Measurements from ENCODE around the gene ENTPD3. TPM values are rescaled to one million over a fixed set of nuclear protein-coding genes. Genes with fewer than 3 reads are reported as not detected.

Gene ENTPD3
- total and polyA plus RNA-seq, 2 of the 13 experiments (the other 11 are each of a cell fraction or from before 2014, with no cell fraction given) = 0.07 TPM; not detected in 1

GRCh38 chr3:40476478-40477470 is 89.8 kb downstream of the ENTPD3 start, which contains the start of gene ZNF619:
Gene ZNF619, plus strand, starts transcription at chr3:40477122. Its CDS starts 858 bp downstream, at chr3:40477980.
- 9% methylated on average over 24 of the region's 48 CpGs for WGBS (ENCODE audit: low lambda C conversion rate)
- in situ Hi-C loops (cut with HindIII; ENCODE audit: extremely low pct_ligation_motif_present, low pct_unique_long_range_greater_than_20kb) = no loop called here
- Histone ChIP-seq H3K4me2 (ENCODE audit: low read depth, low read length) (peak within 1 kb of the TSS; percentile 97), H2AFZ (ENCODE audit: low read length) (peak within 1 kb of the TSS; percentile 93), H3K9ac (ENCODE audit: insufficient read depth, low read depth, low read length) (peak within 1 kb of the TSS; percentile 77), H4K20me1 (ENCODE audit: insufficient read depth, low read length) (no peaks in the 10 kb centered on the region), H3K4me3 (replicated peaks in 1 of 3; ENCODE audit: insufficient read depth in 1 of 3, low read depth in 2 of 3, low read length in 3 of 3) (peak within 1 kb of the TSS; percentile 95 to 96 (median 95)), H3K27me3 (ENCODE audit: control insufficient read depth in 1 of 2, insufficient read depth in 2 of 2, low read length in 2 of 2) (no peaks in the 10 kb centered on the region; a peak in 1 of 5 replicates), H3K9me3 (ENCODE audit: low read length) (no peaks in the 10 kb centered on the region), H3K79me2 (ENCODE audit: insufficient read depth, low read length) (no peaks in the 10 kb centered on the region), H3K36me3 (replicated peaks in 1 of 2; ENCODE audit: control insufficient read depth in 1 of 2, insufficient read depth in 2 of 2, low read length in 2 of 2) (peaks cover 0 to 8% of the 10 kb centered on the region in 2 experiments; a peak in 1 of 5 replicates), H3K27ac (ENCODE audit: extremely low read length, insufficient read depth, low read length) (peak within 1 kb of the TSS; percentile 51), H3K4me1 (ENCODE audit: insufficient read depth, low read length) (peaks cover 19% of the 10 kb centered on the region)
- ATAC-seq (peak; percentile 92), FAIRE-seq (peak; percentile 67), DNase-seq (ENCODE audit: low spot score) (peak; percentile 59)
- BruUV-seq (replicated peaks) = TSS peak; percentile 96
- CTCF ChIA-PET (ENCODE audit: low intra/inter-chr PET ratio, low total read pairs) = no interaction called here
- intact Hi-C loops (cut with micrococcal nuclease; ENCODE audit: unreplicated experiment) = loop anchor here (1.0 kb wide), 1 partner anchor 29 kb away; no protein-coding TSS in a partner anchor
- POLR2A ChIA-PET = interaction anchor here (0.8 to 3.4 kb wide), 11 partner anchors 11 to 49 kb away, joined by 3 to 54 read pairs (median 5); partner anchors contain the start of genes RPL14 and ZNF620
- TF ChIP-seq ZZZ3 (CRISPR knock-in tag; IDR thresholded peaks at IDR 0.05; ENCODE audit: borderline replicate concordance) (no peak), ZBTB3 (CRISPR knock-in tag; IDR thresholded peaks at IDR 0.05; ENCODE audit: borderline replicate concordance, low read depth) (no peak), PRDM4 (CRISPR knock-in tag; IDR thresholded peaks at IDR 0.05; ENCODE audit: borderline replicate concordance) (no peak), MED1 (CRISPR knock-in tag; IDR thresholded peaks at IDR 0.05) (peak; percentile 52), ZFP36L2 (CRISPR knock-in tag; IDR thresholded peaks at IDR 0.05) (no peak), ZNF850 (CRISPR knock-in tag; conservative IDR thresholded peaks at IDR 0.05) (no peak), ZNF333 (CRISPR knock-in tag; IDR thresholded peaks at IDR 0.05; ENCODE audit: borderline replicate concordance) (no peak), KDM6A (CRISPR knock-in tag; IDR thresholded peaks at IDR 0.05; ENCODE audit: low read depth) (no peak), NBN (conservative IDR thresholded peaks at IDR 0.05) (no peak)
- TF ChIP-seq, protein P1, sequence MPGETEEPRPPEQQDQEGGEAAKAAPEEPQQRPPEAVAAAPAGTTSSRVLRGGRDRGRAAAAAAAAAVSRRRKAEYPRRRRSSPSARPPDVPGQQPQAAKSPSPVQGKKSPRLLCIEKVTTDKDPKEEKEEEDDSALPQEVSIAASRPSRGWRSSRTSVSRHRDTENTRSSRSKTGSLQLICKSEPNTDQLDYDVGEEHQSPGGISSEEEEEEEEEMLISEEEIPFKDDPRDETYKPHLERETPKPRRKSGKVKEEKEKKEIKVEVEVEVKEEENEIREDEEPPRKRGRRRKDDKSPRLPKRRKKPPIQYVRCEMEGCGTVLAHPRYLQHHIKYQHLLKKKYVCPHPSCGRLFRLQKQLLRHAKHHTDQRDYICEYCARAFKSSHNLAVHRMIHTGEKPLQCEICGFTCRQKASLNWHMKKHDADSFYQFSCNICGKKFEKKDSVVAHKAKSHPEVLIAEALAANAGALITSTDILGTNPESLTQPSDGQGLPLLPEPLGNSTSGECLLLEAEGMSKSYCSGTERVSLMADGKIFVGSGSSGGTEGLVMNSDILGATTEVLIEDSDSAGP (CRISPR knock-in tag; IDR thresholded peaks at IDR 0.05; ENCODE audit: borderline replicate concordance) = peak; percentile 54; the same call in 1 of the 2 replicates
- TF ChIP-seq, protein P2, sequence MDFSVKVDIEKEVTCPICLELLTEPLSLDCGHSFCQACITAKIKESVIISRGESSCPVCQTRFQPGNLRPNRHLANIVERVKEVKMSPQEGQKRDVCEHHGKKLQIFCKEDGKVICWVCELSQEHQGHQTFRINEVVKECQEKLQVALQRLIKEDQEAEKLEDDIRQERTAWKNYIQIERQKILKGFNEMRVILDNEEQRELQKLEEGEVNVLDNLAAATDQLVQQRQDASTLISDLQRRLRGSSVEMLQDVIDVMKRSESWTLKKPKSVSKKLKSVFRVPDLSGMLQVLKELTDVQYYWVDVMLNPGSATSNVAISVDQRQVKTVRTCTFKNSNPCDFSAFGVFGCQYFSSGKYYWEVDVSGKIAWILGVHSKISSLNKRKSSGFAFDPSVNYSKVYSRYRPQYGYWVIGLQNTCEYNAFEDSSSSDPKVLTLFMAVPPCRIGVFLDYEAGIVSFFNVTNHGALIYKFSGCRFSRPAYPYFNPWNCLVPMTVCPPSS (IDR thresholded peaks at IDR 0.05) = no peak
- TF ChIP-seq, protein P3, sequence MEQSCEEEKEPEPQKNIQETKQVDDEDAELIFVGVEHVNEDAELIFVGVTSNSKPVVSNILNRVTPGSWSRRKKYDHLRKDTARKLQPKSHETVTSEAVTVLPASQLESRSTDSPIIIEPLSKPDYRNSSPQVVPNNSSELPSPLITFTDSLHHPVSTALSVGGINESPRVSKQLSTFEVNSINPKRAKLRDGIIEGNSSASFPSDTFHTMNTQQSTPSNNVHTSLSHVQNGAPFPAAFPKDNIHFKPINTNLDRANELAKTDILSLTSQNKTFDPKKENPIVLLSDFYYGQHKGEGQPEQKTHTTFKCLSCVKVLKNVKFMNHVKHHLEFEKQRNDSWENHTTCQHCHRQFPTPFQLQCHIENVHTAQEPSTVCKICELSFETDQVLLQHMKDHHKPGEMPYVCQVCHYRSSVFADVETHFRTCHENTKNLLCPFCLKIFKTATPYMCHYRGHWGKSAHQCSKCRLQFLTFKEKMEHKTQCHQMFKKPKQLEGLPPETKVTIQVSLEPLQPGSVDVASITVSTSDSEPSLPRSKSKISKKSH (CRISPR knock-in tag; IDR thresholded peaks at IDR 0.05; ENCODE audit: borderline replicate concordance) = no peak
